NCI-H446 (cell line): ENCODE results near the gene TBC1D4.
A peak's percentile ranks its signal among the peaks of the same experiment; 100 is the strongest.

Experiments
- DNase-seq, 2 experiments: peaks; one replicate each; lab custom pipeline; 2025; lab: John Stamatoyannopoulos, UW

Gene TBC1D4

DNA sequence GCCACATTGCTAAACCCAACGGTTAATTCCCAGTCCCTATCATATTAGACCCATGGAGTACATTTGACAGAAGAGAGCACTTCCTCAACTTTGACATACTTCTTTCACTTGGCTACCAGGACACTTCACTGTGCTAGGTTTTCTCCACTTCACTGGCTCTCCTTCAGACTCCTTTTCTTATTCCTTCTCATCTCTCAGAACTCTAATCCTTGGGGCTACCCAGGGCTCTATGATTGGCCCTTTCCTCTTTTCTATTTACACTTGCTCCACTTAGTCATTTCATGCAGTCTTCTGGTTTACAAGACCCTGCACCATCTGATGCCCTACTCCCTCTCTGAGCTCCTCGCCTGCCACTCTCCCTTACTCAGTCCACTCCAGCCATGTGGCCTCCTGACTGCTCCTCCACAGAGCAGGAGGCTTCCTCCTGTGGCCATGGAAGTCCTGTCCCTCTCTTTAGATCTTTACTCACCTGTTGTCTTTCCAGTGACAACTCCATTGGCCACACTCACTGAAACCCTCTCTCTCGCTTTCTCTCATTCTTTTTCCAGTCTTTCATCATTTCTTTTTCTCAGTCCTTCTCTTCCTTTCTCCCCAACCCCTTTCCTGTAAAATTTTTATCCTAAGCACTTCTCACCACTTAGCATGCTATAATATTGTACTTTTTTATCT is 90.4 kb downstream of the TBC1D4 start:
- no peak for DNase-seq

- DNase-seq: no peak
Measured at GRCh38 chr13:75390229-75390628, 91.7 kb downstream of the TBC1D4 start.

- DNase-seq: no peak
Measured at GRCh38 chr13:75385708-75386083, 96.3 kb downstream of the TBC1D4 start.

DNA sequence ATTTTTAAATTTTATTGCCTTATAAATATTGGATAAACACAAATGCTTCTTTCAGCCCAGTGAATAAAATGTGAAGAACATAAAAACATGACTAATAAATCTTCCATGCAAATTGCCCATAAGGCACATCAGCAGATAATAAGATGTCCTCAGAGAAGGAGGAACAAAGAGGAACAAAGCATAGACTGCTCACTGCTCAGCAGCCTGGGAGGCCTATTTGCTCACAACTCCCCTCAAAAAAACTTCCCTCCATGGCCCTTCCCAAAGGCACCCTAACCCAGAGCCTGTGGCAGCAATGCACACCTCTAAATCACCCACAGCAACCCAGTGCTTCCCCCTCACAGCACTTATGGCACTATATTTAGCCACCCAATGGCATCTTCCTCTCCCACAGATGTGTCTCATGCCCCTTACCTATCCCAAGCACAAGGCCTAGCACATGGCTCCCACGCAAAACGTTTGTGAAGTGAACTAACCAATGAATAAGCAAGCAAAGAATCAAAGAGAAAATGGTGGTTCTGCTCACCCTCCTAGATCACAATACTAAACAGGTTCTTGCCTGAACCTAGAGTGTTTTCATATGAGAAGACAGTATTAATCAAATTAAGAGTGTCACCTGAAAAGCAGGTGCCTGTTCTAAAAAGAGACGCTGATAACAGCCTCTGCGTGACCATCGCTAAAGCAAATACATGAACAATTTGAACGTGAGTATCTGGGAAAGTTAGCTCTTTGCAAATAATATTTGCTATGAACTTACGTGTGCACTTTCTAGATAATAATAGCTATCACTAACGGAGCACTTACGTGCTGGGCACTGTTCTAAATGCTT is 96.9 kb downstream of the TBC1D4 start:
- DNase-seq: no peak

- DNase-seq: no peak
Measured at GRCh38 chr13:75383064-75383715, 98.8 kb downstream of the TBC1D4 start.

- no peak for DNase-seq
Measured at GRCh38 chr13:75378301-75378700, 103.7 kb downstream of the TBC1D4 start.

DNA sequence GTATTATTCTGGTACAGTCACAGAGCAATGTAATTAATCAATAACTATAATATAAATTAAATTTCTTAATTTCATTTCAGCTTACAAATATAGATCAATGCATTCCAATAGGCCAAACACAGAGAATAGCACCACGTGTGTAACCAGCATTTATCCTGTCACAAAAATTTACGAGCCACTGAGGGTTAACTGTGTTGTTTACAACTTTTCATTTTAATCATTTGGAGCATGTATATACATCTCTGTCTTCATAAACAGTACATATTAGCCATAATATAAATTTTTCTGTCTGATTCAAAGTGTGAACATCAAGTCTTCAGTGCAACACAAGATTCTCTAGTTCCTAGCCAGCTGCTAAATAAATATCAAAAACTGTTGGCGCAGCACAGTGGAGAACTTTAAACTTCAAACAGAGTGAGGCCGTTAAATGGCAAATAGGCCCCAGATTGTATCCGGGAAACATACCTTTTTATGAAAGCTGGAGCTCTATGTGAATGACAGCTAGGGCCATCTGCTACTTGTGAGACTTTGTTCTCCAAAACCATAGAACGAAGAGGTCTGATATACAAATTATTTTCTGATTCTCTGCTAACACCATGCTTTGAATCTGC is 105.1 kb downstream of the TBC1D4 start:
- no peak for DNase-seq

DNA sequence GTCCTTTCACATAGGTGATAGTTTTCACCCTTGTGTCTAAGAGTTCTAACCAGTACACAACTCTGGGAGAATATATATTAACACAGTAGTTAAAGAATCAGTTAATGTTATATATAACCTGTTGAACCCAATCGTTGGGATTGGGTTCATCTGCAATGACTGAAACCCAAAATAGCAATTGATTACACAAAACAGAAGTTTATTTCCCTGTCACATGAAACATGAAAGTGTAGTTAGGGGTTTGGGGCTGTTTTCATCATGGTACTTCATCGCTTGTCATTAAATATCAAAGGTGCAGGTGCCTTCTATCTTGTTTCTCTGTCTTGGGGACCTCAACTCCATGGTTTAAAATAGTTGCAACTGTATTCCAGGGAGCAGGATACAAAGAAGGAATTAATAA is 106.6 kb downstream of the TBC1D4 start:
- DNase-seq: no peak

DNA sequence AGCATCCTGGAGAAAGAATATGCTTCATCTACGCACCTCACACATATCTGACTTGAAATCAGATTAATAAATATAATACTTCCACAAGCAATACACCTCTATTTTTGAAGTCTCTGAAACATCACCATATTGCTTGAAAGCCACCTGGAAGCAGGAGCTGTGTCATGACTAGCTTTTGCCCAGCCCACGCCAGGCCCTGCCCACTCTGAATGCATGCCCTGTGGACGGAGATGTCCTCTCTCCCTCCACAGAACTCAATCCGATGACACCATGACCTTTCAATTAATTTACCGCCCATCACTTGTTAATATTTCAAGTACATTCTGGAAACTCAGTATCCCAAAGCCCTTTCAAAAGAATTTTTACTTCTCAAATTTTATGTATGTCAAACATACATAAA is 108.0 kb downstream of the TBC1D4 start:
- DNase-seq: no peak

GRCh38 chr13:75372923-75373841 is 108.8 kb downstream of the TBC1D4 start:
- DNase-seq: no peak

GRCh38 chr13:75372517-75372916 is 109.5 kb downstream of the TBC1D4 start:
- peak in 1 of 2 experiments; percentile 1 for DNase-seq

GRCh38 chr13:75371203-75371602 is 110.8 kb downstream of the TBC1D4 start:
- DNase-seq: no peak

DNA sequence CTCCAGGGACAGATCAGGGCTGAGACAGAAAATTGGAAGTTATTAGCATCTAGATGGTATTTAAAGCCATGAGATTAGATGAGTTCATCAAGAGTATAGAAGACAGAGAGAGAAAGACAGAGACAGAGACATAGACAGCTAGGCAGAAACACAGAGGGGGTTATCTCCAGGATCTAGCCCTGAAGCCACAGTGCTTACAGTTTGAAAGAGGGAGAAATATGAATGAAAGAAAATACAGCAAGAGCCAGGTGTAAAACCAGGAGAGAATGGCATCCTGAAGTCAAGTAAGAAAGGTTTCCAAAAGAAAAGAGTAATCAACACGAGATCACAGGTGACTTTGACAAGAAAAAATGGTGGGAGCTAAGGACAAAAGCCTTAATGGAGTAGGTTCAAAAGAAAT is 111.2 kb downstream of the TBC1D4 start:
- DNase-seq: no peak

GRCh38 chr13:75369981-75370380 is 112.0 kb downstream of the TBC1D4 start:
- DNase-seq: no peak

DNA sequence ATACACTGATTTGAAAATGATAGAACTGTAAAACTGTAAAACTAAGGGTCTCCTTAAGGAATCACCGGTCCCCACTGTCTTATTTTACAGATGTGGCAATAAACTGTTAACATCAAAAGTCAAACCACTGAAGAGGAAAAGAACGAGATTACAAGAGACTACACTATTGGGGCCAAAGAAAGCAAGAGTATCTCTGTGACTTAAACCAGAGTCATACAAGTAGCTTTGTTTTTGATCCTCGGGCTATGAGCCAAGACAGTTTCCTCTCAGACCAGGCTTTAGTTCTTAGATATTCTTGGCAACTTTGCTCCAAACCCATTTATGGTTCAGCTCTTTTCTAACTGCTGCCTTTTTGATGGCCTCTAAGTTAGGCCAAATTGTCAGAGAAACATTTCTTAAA is 113.8 kb downstream of the TBC1D4 start:
- no peak for DNase-seq

GRCh38 chr13:75366380-75367280 is 115.3 kb downstream of the TBC1D4 start:
- DNase-seq: no peak

DNA sequence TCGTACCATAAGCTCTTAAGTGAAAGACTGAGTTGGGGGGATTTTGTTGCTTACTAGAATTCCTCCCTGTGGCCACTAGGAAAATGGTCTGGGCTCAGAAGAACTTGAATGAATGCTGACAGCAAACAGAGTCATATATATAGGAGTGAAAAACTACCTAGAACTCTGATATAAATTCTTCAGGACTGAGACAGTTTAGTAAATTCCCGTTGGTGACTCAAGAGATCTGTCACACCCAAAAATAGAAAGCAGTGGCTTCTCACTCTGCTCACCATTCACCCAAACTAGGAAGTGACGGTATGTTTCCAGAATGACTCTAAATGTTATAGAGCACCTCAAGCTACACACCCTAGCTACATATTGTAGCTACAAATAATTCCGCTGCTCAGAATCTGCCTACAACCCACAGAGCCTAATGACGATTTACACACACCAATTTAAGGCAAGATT is 116.2 kb downstream of the TBC1D4 start:
- no peak for DNase-seq

DNA sequence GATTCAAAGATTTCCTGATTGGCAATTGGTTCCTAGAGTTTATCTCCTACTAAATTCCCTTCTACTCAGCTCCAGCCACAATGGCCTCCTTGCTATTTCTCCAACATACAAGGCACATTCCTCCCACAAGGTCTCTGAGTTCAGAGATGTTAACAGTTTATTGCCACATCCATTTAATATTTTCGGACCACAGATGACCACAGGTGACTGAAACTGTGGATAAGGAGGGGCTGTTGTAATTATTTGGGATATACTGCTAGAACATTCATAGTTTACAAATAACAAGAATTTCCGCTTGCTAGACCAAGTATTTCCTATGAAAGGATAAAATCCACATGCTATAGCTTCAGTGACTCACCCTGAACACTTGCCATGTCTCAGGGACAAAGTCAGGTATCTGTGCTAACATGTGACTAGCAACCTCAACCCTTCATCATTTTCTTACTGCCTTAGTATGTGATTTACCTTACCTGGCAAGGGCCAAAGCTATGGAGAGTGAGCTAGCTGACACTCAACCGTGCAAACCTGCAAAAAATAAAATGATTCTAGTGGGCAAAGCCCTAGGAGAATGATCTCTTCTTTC is 117.7 kb downstream of the TBC1D4 start:
- no peak for DNase-seq

GRCh38 chr13:75363371-75363770 is 118.6 kb downstream of the TBC1D4 start:
- DNase-seq: no peak

GRCh38 chr13:75362026-75362425 is 119.9 kb downstream of the TBC1D4 start:
- no peak for DNase-seq
